HFFc6 (cell line): ENCODE results near the gene OBI1. TPM values are rescaled to one million over a fixed set of nuclear protein-coding genes. Genes with fewer than 3 reads are reported as not detected.

ENCODE experiments used
- DNase-seq: peaks from one replicate; pipeline ENCODE4 v3.0.0-alpha.2; 2018
- H3K27ac Mint-ChIP-seq: 2 replicates; pipeline ENCODE4 v1.8.0; 2020; ENCODE audit warnings: mild to moderate bottlenecking, mixed read lengths
- H3K27me3 Mint-ChIP-seq: 2 replicates; pipeline ENCODE4 v1.8.0; 2021; ENCODE audit warnings: mild to moderate bottlenecking, moderate library complexity, mixed read lengths; ENCODE audit not compliant: insufficient read depth
- H3K36me3 Mint-ChIP-seq: 2 replicates; pipeline ENCODE4 v1.8.0; 2021; ENCODE audit warnings: low read depth, mixed read lengths
- H3K4me1 Mint-ChIP-seq: 2 replicates; pipeline ENCODE4 v1.8.0; 2020; ENCODE audit warnings: low read depth, mixed read lengths
- H3K4me3 Mint-ChIP-seq: 2 replicates; pipeline ENCODE4 v1.8.0; 2020; ENCODE audit warnings: mild to moderate bottlenecking, moderate library complexity, mixed read lengths
- H3K9me3 Mint-ChIP-seq: 2 replicates; pipeline ENCODE4 v1.8.0; 2020; ENCODE audit warnings: mild to moderate bottlenecking, mixed read lengths
- total RNA-seq, 6 experiments: library from RNA; stranded (reverse); fragmentation: NEBNext Ultra II Directional; extraction: Animal tissue kit (Norgen Biotek cat#: 25700); gene quantifications; 2 replicates in 1 of 6; 3 replicates in 5 of 6; pipeline ENCODE4 v1.2.3, GENCODE V29; 2021
- TF ChIP-seq, protein P1 (sequence below): fragments of 200-600 bp; sonication (generic); IDR thresholded peaks from 2 replicates; pipeline ENCODE4 v1.5.0; 2021; ENCODE audit warnings: antibody characterized with exemption, mild to moderate bottlenecking

The OBI1 gene
- total RNA-seq, 6 experiments from 2014 or later, result 7.4 to 10.6 (median 10.3) TPM

DNA sequence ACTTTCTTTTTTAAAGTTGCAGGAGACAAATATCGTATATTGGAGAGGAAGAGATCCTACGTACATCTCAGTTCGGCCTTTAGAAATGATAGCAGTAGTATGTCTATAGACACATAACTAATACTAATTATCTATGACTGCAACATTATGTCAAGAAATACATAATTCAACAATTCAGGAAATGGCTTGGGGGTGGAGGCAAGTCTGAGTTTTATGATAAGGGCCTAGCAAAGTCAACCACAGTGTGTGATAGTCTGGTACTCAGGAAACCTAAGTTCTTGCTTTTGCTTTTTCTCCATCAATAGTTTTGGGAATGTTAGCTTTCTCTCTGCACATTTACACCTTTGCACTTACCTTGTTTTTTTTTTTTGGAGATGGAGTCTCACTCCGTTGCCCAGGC, 27.5 kb upstream of the OBI1 start:
- H3K9me3 Mint-ChIP-seq, result no peaks in the 10 kb centered on the region
- H3K36me3 Mint-ChIP-seq, result no peaks in the 10 kb centered on the region
- TF ChIP-seq, protein P1, sequence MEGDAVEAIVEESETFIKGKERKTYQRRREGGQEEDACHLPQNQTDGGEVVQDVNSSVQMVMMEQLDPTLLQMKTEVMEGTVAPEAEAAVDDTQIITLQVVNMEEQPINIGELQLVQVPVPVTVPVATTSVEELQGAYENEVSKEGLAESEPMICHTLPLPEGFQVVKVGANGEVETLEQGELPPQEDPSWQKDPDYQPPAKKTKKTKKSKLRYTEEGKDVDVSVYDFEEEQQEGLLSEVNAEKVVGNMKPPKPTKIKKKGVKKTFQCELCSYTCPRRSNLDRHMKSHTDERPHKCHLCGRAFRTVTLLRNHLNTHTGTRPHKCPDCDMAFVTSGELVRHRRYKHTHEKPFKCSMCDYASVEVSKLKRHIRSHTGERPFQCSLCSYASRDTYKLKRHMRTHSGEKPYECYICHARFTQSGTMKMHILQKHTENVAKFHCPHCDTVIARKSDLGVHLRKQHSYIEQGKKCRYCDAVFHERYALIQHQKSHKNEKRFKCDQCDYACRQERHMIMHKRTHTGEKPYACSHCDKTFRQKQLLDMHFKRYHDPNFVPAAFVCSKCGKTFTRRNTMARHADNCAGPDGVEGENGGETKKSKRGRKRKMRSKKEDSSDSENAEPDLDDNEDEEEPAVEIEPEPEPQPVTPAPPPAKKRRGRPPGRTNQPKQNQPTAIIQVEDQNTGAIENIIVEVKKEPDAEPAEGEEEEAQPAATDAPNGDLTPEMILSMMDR, result no peak
- no peak overlapping the region for H3K27ac Mint-ChIP-seq
- H3K4me3 Mint-ChIP-seq, result no peak overlapping the region
- peaks cover 4% of the 10 kb centered on the region for H3K27me3 Mint-ChIP-seq
- DNase-seq, result no peak
- no peaks in the 10 kb centered on the region for H3K4me1 Mint-ChIP-seq

DNA sequence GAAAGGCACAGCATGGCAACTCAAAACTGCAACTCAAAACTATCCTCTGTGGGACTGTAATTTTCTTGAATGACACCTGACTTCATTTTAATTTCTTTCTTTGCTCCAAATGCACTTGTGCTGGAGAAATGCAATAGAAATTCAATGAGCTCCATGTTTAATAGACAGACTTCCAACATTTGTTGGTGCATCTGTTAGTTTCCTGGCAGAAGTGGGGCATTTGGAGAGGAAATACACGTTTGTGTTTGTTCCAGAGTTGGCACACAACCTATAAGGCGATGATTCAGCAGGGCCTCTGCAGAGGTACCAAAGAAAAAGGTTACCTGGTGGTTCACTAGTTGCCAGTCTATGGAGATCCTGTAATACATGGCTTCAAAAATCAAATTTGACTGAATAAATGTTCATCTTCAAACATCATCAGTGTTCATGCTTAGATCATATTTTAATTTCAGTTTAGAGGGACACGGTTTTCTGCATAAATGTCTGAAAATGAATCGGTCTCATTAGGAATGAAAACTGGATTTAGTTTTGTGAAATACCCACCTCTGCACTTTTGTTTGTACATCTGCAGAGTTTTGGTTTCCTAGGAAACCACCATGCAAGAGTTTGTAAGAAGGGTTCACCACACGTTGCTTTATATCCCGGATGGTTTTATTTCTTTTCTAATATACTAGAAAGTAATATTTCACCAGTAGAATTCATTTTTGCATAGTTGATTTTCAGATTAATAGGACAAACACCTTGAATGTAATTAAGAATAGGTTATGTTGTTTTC, 21.8 kb upstream of the OBI1 start:
- no peaks in the 10 kb centered on the region for H3K36me3 Mint-ChIP-seq
- TF ChIP-seq, protein P1, result no peak
- no peak for DNase-seq
- H3K4me1 Mint-ChIP-seq, result no peaks in the 10 kb centered on the region
- H3K4me3 Mint-ChIP-seq, result no peak overlapping the region
- H3K27me3 Mint-ChIP-seq, result peaks cover 4% of the 10 kb centered on the region
- H3K27ac Mint-ChIP-seq, result no peak overlapping the region
- no peaks in the 10 kb centered on the region for H3K9me3 Mint-ChIP-seq

DNA sequence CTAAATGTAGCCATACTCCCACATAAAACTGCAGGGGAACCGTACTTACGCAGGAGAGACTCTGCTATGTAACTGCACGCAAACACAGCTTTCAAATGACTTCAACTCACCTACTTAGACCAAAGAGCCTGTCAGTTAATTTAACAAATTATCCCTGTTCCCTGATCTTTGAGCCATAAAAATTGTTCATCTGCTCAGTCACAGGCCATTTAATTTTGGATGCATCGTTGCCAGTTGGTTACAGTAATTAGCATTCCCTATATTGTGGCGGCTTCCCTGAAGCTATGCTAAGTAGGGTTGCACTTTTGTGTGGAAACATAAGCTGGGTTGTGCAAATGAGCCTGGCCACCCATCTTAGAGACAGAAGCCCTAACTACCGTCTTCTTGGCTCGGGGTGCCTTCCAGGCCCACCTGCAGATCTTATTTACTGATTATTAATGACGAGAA, 21.2 kb upstream of the OBI1 start:
- no peaks in the 10 kb centered on the region for H3K4me1 Mint-ChIP-seq
- H3K9me3 Mint-ChIP-seq, result no peaks in the 10 kb centered on the region
- H3K27me3 Mint-ChIP-seq, result peaks cover 6% of the 10 kb centered on the region
- H3K4me3 Mint-ChIP-seq, result no peak overlapping the region
- no peak for DNase-seq
- TF ChIP-seq, protein P1, result no peak
- H3K36me3 Mint-ChIP-seq, result no peaks in the 10 kb centered on the region
- H3K27ac Mint-ChIP-seq, result no peak overlapping the region

DNA sequence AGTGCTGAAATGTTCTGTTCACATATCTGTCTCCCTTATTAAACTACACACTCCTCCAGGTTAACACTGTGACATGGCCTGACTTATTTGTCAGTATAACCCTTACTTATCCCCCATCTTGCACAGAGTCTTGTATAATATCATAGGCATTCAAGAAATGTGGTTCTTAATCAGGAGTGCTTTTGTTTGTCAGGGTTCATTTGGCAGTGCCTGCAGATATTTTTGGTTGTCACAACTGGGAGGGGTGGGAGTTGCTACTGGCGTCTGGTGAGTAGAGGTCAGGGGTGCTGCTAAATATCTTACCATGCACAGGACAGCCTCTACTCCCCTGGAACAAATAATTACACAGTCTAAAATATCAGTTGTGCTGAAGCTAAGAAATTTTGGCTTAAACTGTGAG, 20.4 kb upstream of the OBI1 start:
- Mint-ChIP-seq H3K4me3 (no peak overlapping the region), H3K27me3 (peaks cover 6% of the 10 kb centered on the region), H3K36me3 (no peaks in the 10 kb centered on the region), H3K4me1 (no peaks in the 10 kb centered on the region), H3K27ac (no peak overlapping the region), H3K9me3 (no peaks in the 10 kb centered on the region)
- TF ChIP-seq, protein P1, result no peak
- no peak for DNase-seq

DNA sequence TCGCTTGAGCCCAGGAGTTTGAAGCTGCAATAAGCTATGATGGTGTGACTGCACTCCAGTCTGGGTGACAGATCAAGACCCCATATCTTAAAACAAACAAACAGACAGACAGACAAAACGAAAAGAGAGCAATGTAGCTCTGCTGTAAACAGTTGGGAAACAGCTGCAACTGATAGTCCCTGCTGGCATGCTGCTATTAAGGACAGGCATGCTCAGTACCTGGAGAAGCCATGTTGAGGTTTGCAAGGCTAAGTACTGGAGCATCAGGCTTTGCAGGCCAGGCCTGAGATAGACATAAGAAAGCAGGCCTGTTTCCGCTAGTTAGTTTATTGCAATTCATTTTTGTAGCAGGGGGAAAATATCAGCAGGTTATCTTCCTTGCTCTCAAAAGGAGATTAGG, 16.2 kb upstream of the OBI1 start:
- Mint-ChIP-seq H3K4me3 (no peak overlapping the region), H3K4me1 (no peaks in the 10 kb centered on the region), H3K27me3 (peaks cover 8% of the 10 kb centered on the region), H3K27ac (no peak overlapping the region), H3K36me3 (no peaks in the 10 kb centered on the region), H3K9me3 (no peaks in the 10 kb centered on the region)
- DNase-seq, result no peak
- TF ChIP-seq, protein P1, result no peak
